Neuronal stem cell (in vitro differentiated cells): ENCODE data around the gene AEBP2.
"Not testable (repeated sequence)": the region's sequence is repeated elsewhere in the genome, so short reads cannot be mapped to it uniquely, and the experiment has no call there.

Experiments
- DNase-seq: peaks from one replicate; pipeline ENCODE4 v3.0.0-alpha.2; 2013; ENCODE audit warnings: low spot score
- H2AFZ ChIP-seq: one replicate; pipeline ENCODE4 v1.6.1; 2013; ENCODE audit warnings: mild to moderate bottlenecking, low read length, inconsistent platforms
- H2AK5ac ChIP-seq: 2 replicates; pipeline ENCODE4 v1.6.1; 2013; ENCODE audit warnings: low read depth, mild to moderate bottlenecking, inconsistent platforms, low read length, moderate library complexity, mixed read lengths
- H2BK120ac ChIP-seq: 2 replicates; pipeline ENCODE4 v1.6.1; 2013; ENCODE audit warnings: low read depth, mild to moderate bottlenecking, inconsistent platforms, low read length, moderate library complexity, mixed read lengths
- H2BK12ac ChIP-seq: one replicate; pipeline ENCODE4 v1.6.1; 2013; ENCODE audit warnings: low read length, inconsistent platforms
- H2BK15ac ChIP-seq: 2 replicates; pipeline ENCODE4 v1.6.1; 2013; ENCODE audit warnings: mild to moderate bottlenecking, low read length, inconsistent platforms, mixed read lengths
- H2BK5ac ChIP-seq: one replicate; pipeline ENCODE4 v1.6.1; 2013; ENCODE audit warnings: inconsistent platforms, mild to moderate bottlenecking, low read length, moderate library complexity
- H3K14ac ChIP-seq: one replicate; pipeline ENCODE4 v1.6.1; 2013; ENCODE audit warnings: low read length, inconsistent platforms
- H3K18ac ChIP-seq: 2 replicates; pipeline ENCODE4 v1.6.1; 2013; ENCODE audit warnings: low read length, inconsistent platforms
- H3K23ac ChIP-seq: 2 replicates; pipeline ENCODE4 v1.6.1; 2013; ENCODE audit warnings: low read depth, mild to moderate bottlenecking, mixed read lengths, low read length, inconsistent platforms; ENCODE audit not compliant: poor library complexity
- H3K27ac ChIP-seq: replicated peaks from 3 replicates; pipeline ENCODE4 v1.5.1; 2013; ENCODE audit warnings: low read length, inconsistent platforms
- H3K27me3 ChIP-seq, 3 experiments: 2 replicates each; pipeline ENCODE4 v1.6.1; 2013; ENCODE audit warnings: low read length in 3 of 3, mild to moderate bottlenecking in 2 of 3, inconsistent platforms in 1 of 3, low read depth in 1 of 3, mixed read lengths in 1 of 3, moderate library complexity in 1 of 3; ENCODE audit not compliant: control insufficient read depth in 3 of 3, insufficient read depth in 3 of 3
- H3K36me3 ChIP-seq, 2 donors: replicated peaks in 1 of 2; 2 replicates each; pipeline ENCODE4 v1.6.1; 2013; ENCODE audit warnings: low read length in 2 of 2; ENCODE audit not compliant: control insufficient read depth in 2 of 2, insufficient read depth in 2 of 2
- H3K4ac ChIP-seq: 2 replicates; pipeline ENCODE4 v1.6.1; 2013; ENCODE audit warnings: inconsistent platforms, mild to moderate bottlenecking, low read length, moderate library complexity
- H3K4me1 ChIP-seq, 2 donors: 1 replicate in 1 of 2; 2 replicates in 1 of 2; pipeline ENCODE4 v1.6.1; 2013; ENCODE audit warnings: low read length in 2 of 2, low read depth in 1 of 2; ENCODE audit not compliant: control insufficient read depth in 2 of 2, insufficient read depth in 1 of 2
- H3K4me2 ChIP-seq: one replicate; pipeline ENCODE4 v1.6.1; 2013; ENCODE audit warnings: mild to moderate bottlenecking, low read length, inconsistent platforms; ENCODE audit not compliant: insufficient read depth, poor library complexity, severe bottlenecking
- H3K4me3 ChIP-seq, 2 donors: 2 replicates each; pipeline ENCODE4 v1.5.1; 2013; ENCODE audit warnings: low read length in 2 of 2, mild to moderate bottlenecking in 2 of 2, inconsistent platforms in 1 of 2, moderate library complexity in 1 of 2
- H3K79me1 ChIP-seq: one replicate; pipeline ENCODE4 v1.6.1; 2013; ENCODE audit warnings: low read depth, mild to moderate bottlenecking, inconsistent platforms, low read length, moderate library complexity
- H3K9ac ChIP-seq: one replicate; pipeline ENCODE4 v1.6.1; 2013; ENCODE audit warnings: mild to moderate bottlenecking, low read depth, low read length, inconsistent platforms; ENCODE audit not compliant: poor library complexity
- H3K9me3 ChIP-seq, 2 donors: replicated peaks in 1 of 2; 2 replicates each; pipeline versions ENCODE3 to v1.6.1; 2013; ENCODE audit warnings: low read length in 2 of 2, mild to moderate bottlenecking in 2 of 2, inconsistent platforms in 1 of 2, low read depth in 1 of 2, mixed read lengths in 1 of 2, moderate library complexity in 1 of 2; ENCODE audit not compliant: control insufficient read depth in 2 of 2, insufficient read depth in 1 of 2
- H4K8ac ChIP-seq: one replicate; pipeline ENCODE4 v1.6.1; 2013; ENCODE audit warnings: low read depth, mild to moderate bottlenecking, inconsistent platforms, low read length, moderate library complexity
- H4K91ac ChIP-seq: one replicate; pipeline ENCODE4 v1.6.1; 2013; ENCODE audit warnings: low read length, low read depth, mild to moderate bottlenecking, inconsistent platforms; ENCODE audit not compliant: poor library complexity
- WGBS, 2 donors: extraction: QIAGEN DNeasy Blood & Tissue Kit; methylation state at CpG; one replicate each; pipeline ENCODE4 v1.1.7; 2013; ENCODE audit warnings: missing lambda C conversion rate in 2 of 2, mixed read lengths in 1 of 2; ENCODE audit not compliant: insufficient read length in 2 of 2, insufficient replicate concordance in 1 of 2; ENCODE audit errors: extremely low coverage in 2 of 2; 5-methylcytosine and 5-hydroxymethylcytosine counted together

AEBP2 gene

DNA sequence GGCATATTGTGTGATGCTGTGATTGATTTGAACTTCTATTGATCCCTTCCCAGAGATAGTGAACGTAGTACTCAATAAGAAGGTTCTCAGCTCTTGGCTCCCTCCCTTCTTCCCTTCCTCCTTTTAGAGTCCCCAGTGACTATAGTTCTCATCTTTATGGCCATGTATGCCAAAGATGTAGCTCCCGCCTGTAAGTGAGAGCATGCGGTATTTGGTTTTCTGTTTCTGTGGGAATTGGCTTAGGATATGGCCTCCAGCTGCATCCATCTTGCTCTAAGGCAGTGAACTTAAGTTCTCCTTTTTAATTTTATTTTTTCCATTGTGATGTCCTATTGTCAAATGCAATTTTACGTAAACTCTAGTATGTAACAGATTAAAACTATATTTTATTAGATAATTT is 109.5 kb downstream of the AEBP2 start:
- Histone ChIP-seq H3K36me3 (no peaks in the 10 kb centered on the region), H2AK5ac (no peak overlapping the region), H3K4me1 (peaks cover 5 to 22% of the 10 kb centered on the region in 2 donors), H3K4ac (no peak overlapping the region), H3K18ac (no peak overlapping the region), H4K8ac (no peak overlapping the region), H2BK5ac (no peak overlapping the region), H3K14ac (no peak overlapping the region), H2BK120ac (no peak overlapping the region), H3K9ac (no peak overlapping the region), H3K27me3 (no peaks in the 10 kb centered on the region), H3K27ac (no peak overlapping the region), H2AFZ (no peak overlapping the region), H3K4me2 (no peak overlapping the region), H2BK15ac (no peak overlapping the region), H3K23ac (no peak overlapping the region), H2BK12ac (no peak overlapping the region), H4K91ac (no peak overlapping the region), H3K79me1 (no peaks in the 10 kb centered on the region), H3K4me3 (no peak overlapping the region), H3K9me3 (no peaks in the 10 kb centered on the region)
- DNase-seq: no peak
- no CpG with 5 or more reads among the region's 4 CpGs for WGBS, 2 donors

DNA sequence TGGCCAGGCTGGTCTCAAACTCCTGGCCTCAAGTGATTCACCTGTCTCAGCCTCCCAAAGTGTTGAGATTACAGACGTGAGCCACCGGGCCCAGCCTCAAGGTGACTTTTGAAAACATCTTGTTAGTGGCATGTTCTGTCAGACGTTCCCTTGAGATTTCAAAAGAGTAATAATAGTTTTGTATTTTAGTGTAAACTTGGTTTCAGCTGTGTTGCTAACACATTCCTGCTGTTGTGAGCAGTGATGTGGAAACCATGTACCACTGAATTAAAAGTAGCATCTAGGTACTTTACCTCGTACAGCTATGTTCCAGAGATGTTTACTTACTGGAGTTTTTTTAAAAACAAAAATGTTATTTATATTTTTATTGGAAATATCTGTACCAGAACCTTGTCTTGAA is 111.3 kb downstream of the AEBP2 start:
- WGBS, 2 donors: no CpG with 5 or more reads among the region's 4 CpGs
- H3K4me1 ChIP-seq: peaks cover 5 to 22% of the 10 kb centered on the region in 2 donors
- no peak overlapping the region for H4K91ac ChIP-seq

DNA sequence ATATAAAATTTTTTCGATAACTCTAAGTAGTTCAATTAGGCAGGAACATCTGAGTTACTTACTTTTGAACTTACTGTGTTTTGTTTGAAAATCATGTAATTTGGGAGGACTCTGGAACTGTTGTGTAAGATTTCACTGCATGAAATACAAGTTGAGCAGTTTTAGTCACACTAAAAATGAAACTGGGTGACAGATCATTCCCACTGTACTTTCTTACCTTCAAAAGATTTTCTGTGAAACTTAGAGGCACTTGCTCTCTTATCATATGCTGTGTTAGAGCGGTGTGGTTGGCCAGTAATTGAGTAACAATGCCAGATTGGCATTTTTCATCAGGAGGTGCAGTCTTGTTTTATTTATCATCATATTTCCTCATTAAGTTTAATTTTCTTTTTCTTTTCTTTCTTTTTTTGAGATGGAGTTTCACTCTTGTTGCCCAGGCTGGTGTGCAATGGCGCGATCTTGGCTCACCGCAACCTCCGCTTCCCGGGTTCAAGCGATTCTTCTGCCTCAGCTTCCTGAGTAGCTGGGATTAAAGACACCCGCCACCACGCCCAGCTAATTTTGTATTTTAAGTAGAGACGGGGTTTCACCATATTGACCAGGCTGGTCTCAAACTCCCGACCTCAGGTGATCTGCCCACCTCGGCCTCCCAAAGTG is 113.3 kb downstream of the AEBP2 start:
- not testable (repeated sequence) for H3K4me3 ChIP-seq, H3K27ac ChIP-seq
- no CpG with 5 or more reads among the region's 13 CpGs for WGBS, 2 donors

More for the DNA sequence above, 111.3 kb downstream of the AEBP2 start:
- Histone ChIP-seq H2AK5ac (no peak overlapping the region), H3K79me1 (no peaks in the 10 kb centered on the region), H3K9ac (no peak overlapping the region), H3K36me3 (no peaks in the 10 kb centered on the region), H3K23ac (no peak overlapping the region), H2BK5ac (no peak overlapping the region), H3K27me3 (no peaks in the 10 kb centered on the region), H2BK120ac (no peak overlapping the region), H3K18ac (no peak overlapping the region), H3K4me2 (no peak overlapping the region), H2BK15ac (no peak overlapping the region), H4K8ac (no peak overlapping the region), H2BK12ac (no peak overlapping the region), H3K4me3 (no peak overlapping the region), H3K27ac (no peak overlapping the region), H3K4ac (no peak overlapping the region), H3K9me3 (no peaks in the 10 kb centered on the region), H2AFZ (no peak overlapping the region), H3K14ac (no peak overlapping the region)
- DNase-seq: no peak

DNA sequence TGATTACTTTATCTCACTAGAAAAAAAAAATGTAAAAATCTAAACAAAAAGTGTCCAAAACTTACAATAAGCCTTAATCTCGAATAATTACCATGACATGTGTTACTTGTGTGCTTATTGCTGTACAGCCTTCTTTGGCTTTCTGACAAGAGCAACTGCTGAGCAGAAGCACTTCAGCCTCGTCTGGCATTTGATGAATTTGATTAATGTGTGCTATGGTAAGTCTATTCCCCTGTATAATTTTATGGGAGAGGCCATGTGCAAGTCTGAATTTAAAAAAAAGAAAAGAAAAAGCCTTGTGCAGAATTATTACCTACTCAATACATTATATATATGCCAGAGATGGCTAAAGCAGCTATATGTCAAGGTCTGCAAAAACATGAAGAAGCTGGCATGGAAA is 113.9 kb downstream of the AEBP2 start:
- H3K27me3 ChIP-seq: no peaks in the 10 kb centered on the region
- no peak overlapping the region for H2BK120ac ChIP-seq
- no peak overlapping the region for H3K4me3 ChIP-seq
- no peak overlapping the region for H3K27ac ChIP-seq
- no CpG with 5 or more reads among the region's 2 CpGs for WGBS, 2 donors
- no peak overlapping the region for H3K18ac ChIP-seq
- no peak overlapping the region for H3K4ac ChIP-seq
- no peak overlapping the region for H4K91ac ChIP-seq
- no peak overlapping the region for H2AK5ac ChIP-seq
- H3K36me3 ChIP-seq: no peaks in the 10 kb centered on the region
- H2BK15ac ChIP-seq: no peak overlapping the region
- H3K14ac ChIP-seq: no peak overlapping the region
- H3K79me1 ChIP-seq: no peaks in the 10 kb centered on the region
- no peak overlapping the region for H3K9ac ChIP-seq
- H4K8ac ChIP-seq: no peak overlapping the region
- H3K4me2 ChIP-seq: no peak overlapping the region
- no peak overlapping the region for H2BK5ac ChIP-seq
- H3K23ac ChIP-seq: no peak overlapping the region
- no peak overlapping the region for H2BK12ac ChIP-seq
- H3K9me3 ChIP-seq: no peaks in the 10 kb centered on the region
- no peak overlapping the region for H2AFZ ChIP-seq
- no peak for DNase-seq
- peaks cover 0 to 3% of the 10 kb centered on the region in 2 donors for H3K4me1 ChIP-seq

More for the DNA sequence above, 113.3 kb downstream of the AEBP2 start:
- not testable (repeated sequence) for H3K4ac ChIP-seq, H4K91ac ChIP-seq, H3K4me1 ChIP-seq, H3K4me2 ChIP-seq, H3K27me3 ChIP-seq, H3K14ac ChIP-seq, H2AK5ac ChIP-seq, H4K8ac ChIP-seq, H3K9ac ChIP-seq, H2BK120ac ChIP-seq, H3K18ac ChIP-seq, H3K9me3 ChIP-seq, H2BK15ac ChIP-seq, H3K36me3 ChIP-seq, H2AFZ ChIP-seq, H2BK5ac ChIP-seq, H2BK12ac ChIP-seq, H3K79me1 ChIP-seq, H3K23ac ChIP-seq, DNase-seq
